HG03139 (cell line): ENCODE results near the gene EIF5B.
"Not testable (repeated sequence)": the region's sequence is repeated elsewhere in the genome, so short reads cannot be mapped to it uniquely, and the experiment has no call there.

ENCODE experiments used
- ATAC-seq: cut with Tn5 transposase; IDR thresholded peaks from one replicate; pipeline ENCODE4 v1.9.1; 2021; ENCODE audit not compliant: unreplicated experiment

EIF5B gene

GRCh38 chr2:99337113-99338028 lies at the start of gene EIF5B:
EIF5B (plus strand) TSS chr2:99337389; CDS start chr2:99337555, 166 bp downstream.
- ATAC-seq: peak; percentile 55

- no peak for ATAC-seq
Measured at GRCh38 chr2:99297994-99298393, 39.2 kb upstream of the EIF5B start.

GRCh38 chr2:99299580-99299979 lies 37.6 kb upstream of the EIF5B start:
- no peak for ATAC-seq

GRCh38 chr2:99301097-99301496 lies 36.1 kb upstream of the EIF5B start, which contains the start of gene LYG1:
LYG1 (minus strand) TSS chr2:99301197; CDS start chr2:99295670, 5,527 bp downstream.
- not testable (repeated sequence) for ATAC-seq

- ATAC-seq: no peak
Measured at GRCh38 chr2:99317161-99317872, 19.9 kb upstream of the EIF5B start.

- ATAC-seq: not testable (repeated sequence)
Measured at GRCh38 chr2:99317873-99318200, 19.4 kb upstream of the EIF5B start.

- ATAC-seq: no peak
Measured at GRCh38 chr2:99325384-99325783, 11.8 kb upstream of the EIF5B start.

GRCh38 chr2:99335911-99336803 lies 1.0 kb upstream of the EIF5B start, which contains the start of gene TXNDC9:
TXNDC9 (minus strand) TSS chr2:99336333; CDS start chr2:99333210, 3,123 bp downstream.
- peak; percentile 65 for ATAC-seq

GRCh38 chr2:99336804-99337112 lies 431 bp upstream of the EIF5B start:
- peak; percentile 2 for ATAC-seq

GRCh38 chr2:99338029-99338585 lies 918 bp downstream of the EIF5B start:
- ATAC-seq: no peak

- ATAC-seq: no peak
Measured at GRCh38 chr2:99340669-99341236, 3.6 kb downstream of the EIF5B start.

- ATAC-seq: no peak
Measured at GRCh38 chr2:99342536-99342935, 5.3 kb downstream of the EIF5B start.

GRCh38 chr2:99345446-99345845 lies 8.3 kb downstream of the EIF5B start:
- ATAC-seq: not testable (repeated sequence)

- ATAC-seq: no peak
Measured at GRCh38 chr2:99346218-99346617, 9.0 kb downstream of the EIF5B start.

GRCh38 chr2:99348173-99348572 lies 11.0 kb downstream of the EIF5B start:
- no peak for ATAC-seq

- ATAC-seq: no peak
Measured at GRCh38 chr2:99350194-99350593, 13.0 kb downstream of the EIF5B start.

GRCh38 chr2:99354070-99354469 lies 16.9 kb downstream of the EIF5B start:
- no peak for ATAC-seq

- not testable (repeated sequence) for ATAC-seq
Measured at GRCh38 chr2:99354825-99355224, 17.6 kb downstream of the EIF5B start.

- ATAC-seq: no peak
Measured at GRCh38 chr2:99356853-99357252, 19.7 kb downstream of the EIF5B start.

GRCh38 chr2:99365661-99366060 lies 28.5 kb downstream of the EIF5B start:
- no peak for ATAC-seq
